ENCODE measurements around the gene PIF1.

The PIF1 gene

DNA sequence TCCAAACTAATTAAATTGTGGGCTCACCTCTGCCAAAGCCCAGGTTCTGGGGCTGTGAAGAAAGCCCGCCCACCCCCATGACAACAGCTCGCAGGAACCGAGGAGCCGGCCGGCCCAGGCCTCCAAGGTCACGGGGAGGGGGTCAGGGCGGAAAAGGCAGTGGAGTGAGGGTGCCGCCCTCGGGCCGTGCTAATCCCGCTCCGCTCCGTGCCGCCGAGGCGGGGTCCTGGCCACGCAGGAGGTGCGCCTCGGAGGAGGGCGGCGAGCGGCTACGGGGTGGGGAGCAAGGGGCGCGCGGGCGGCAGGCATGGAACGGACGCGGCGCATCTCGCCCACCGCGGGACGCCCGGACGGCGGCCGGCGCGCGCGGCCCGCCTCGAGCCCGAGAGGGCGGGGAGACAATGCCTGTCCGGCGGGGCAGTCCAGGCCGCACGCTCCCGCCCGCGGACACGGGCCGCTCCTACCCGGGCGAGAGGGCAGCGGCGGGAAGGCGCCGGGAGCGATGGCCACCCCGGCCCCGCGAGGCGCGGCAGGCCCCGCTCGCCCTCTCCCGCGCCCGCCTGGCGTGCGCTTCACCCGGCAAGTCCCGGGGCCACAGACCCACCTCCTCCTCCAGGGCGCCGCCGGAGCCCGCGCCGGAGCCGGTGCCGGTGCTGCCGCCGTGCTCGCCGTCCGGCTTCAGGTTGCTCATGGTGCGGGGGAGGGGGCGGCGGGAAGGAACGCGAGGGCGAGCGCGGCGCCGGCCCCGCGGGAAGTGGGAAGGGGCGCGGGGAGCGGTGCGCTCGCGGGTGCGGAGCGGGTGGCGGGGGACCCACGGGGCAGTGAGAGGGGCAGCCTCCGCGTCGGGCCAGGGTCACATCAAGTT is 50.6 kb downstream of the PIF1 start:
- DNase-seq (ENCODE audit: low read depth), result no peak

DNA sequence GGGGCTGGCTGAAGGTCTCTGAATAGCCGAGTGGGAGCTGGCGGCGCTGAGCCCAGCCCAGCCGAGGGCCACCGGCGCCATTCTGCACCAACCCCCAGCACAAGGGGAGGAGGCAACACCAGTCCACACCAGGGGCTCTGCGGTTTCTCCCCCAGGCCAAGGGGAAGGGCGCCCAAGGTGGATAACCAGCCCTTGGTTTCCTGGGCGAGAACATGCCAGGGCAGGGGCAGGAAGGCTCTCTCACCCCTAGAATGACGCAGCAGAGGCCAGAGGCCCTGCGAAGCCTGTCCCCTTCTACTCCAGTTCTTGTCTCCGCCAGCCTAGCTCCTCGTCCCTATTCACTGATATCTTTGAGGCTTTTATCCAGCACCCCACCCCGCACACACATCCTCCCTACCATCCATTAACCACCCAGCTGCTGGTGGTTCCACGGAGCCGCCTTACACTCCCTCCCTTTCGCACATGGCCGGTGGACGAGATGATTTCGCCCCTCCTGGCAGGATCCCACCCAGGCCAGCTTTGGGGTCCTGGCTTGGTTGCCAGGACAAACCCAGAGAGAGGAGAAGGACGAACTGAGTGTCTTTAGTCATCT is 51.3 kb downstream of the PIF1 start:
- no peak for DNase-seq (ENCODE audit: low read depth)

DNA sequence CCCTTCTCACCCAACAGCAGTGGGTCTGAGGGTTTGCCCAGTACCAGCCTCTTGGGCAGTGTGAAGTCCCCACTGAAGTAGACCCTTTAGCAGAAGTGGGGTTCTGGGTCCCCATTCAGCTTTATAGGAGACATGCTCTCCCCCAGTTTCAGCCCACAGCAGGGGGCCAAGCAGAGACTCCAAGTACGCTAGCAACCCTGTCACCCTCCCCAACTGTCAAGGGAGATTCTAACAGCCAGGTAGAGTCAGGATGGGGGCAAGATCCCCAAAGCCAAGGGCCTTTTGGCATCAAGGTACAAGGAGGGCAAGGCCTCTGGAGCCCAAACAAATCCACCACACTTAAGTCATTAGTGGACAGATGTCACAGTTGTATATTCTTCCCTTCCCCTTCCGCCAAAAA is 51.8 kb downstream of the PIF1 start:
- DNase-seq (ENCODE audit: low read depth), result no peak

DNA sequence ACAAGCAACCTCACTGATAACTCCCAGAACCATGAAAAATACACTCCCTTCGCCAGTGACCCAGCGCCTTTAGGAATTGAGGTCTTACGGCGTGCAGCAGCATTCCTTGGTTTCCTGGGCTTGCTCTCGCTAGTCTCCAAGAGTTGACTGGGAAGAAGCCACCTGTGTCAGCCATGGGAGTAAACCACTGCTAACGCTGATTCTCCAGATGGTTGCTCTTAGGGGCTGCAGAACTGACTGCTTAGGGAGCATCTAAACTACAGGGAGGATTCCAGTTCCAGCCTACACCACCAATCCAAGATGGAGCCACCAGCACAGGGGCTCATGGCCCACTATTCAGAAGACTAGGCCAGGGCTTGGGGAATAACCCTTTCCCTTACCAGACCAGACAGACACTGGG is 52.5 kb downstream of the PIF1 start:
- DNase-seq (ENCODE audit: low read depth), result no peak

DNA sequence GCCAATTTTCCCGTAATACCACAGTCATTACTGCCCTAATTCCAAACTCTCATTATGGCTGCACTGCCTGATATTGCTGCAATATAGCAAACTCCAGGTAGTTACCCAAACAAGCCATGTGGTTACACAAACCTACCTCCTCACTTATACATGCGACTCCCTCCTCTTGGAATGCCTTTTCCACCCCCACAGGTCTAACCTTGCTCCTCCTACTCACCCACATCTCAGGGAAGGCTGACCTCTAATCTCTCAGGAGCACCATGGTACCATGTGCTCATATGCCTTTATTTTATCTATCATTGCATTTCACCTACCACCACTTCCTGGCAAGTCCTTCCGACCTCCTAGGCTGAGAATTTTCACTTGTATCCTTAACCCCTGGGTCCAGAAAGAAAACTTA is 53.0 kb downstream of the PIF1 start:
- no peak for DNase-seq (ENCODE audit: low read depth)

DNA sequence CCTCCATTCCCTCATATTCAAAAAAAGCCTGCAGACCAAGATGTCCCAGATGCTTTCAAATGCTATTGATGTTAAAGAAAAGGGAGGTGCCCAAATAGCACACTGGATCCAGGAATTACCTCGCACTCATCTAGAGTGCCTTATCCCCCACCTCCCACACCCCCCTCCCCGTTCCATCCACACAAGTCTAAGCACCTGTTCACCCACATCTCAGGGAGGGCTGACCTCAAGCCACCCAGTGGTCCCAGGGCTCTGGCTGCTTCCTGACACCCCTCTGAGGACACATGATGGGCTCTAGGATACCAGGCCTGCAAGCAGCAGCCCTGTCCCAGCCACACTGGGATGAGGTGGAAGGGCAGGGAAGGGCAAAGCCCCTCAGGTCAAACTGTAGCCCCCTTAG is 54.8 kb downstream of the PIF1 start:
- no peak for DNase-seq (ENCODE audit: low read depth)

DNA sequence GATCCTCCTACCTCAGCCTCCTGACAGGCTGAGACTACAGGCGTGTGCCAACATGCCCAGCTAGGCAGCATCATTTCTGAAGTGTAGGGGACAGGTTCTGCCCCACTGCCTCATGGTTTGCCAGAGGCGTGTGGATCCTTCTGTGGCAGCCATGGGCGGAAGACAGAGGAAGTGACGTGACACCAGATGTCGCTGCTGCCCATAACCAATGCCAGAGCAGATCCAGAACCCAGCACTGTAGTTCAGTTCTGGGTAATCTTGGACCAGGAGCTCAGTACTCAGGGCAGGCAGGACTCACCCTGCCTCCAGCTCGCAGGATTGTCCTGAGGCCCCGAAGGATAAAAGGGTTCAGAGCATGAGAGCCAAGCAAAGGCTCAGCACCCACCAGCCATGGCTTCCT is 58.2 kb downstream of the PIF1 start:
- no peak for DNase-seq (ENCODE audit: low read depth)

DNA sequence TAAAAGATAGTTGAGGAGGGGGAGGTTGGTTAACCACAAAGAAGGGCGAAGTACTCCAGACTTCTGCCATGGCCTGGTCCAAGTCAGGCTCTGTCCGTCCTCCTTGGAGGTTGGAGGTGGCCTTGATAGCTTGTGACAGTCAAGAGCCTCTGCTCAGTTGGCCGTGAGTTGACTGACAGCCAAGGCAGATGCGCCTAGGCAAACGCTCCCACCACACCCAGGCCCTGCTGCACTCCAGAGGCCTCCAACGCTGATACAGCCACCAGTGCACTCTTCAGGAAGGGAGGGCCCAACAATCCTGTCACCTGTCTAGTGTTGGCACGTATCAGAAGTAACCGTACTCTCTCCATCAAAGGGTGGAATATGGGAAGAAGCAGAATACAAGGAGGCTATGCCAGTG is 59.4 kb downstream of the PIF1 start:
- no peak for DNase-seq (ENCODE audit: low read depth)

All from stimulated activated CD8-positive, alpha-beta memory T cell treated with anti-CD3 and anti-CD28 coated beads, Interleukin-15, amount 100 ng/mL, for 24 hours (primary cell).